Hematopoietic multipotent progenitor cell treated with erythropoietin and hydrocortisone succinate and interleukin-3 and kit ligand, for 8 days (in vitro differentiated cells): Measurements from ENCODE around the gene PCSK2.

ENCODE experiments used
- DNase-seq: peaks from one replicate; pipeline ENCODE4 v3.0.0-alpha.2; 2015

Gene PCSK2

DNA sequence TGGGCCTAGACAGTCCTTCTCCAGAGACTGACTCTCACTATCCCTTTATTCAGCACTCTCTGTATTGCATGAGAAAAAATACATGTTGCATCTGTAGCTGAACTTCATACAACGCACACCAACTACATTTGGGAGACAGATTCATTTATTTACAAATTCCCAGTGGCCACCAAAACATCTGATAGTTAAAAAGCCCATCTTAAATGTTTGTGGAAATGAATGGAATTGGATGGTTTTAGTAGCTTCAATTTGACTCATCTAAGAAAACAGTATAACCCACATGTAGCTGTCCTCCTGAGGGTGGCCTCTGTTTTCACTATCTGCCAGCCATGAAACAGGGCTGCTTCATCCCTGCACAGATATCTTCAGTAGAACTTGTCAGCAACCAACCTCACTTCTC, 116.3 kb downstream of the PCSK2 start:
- no peak for DNase-seq

DNA sequence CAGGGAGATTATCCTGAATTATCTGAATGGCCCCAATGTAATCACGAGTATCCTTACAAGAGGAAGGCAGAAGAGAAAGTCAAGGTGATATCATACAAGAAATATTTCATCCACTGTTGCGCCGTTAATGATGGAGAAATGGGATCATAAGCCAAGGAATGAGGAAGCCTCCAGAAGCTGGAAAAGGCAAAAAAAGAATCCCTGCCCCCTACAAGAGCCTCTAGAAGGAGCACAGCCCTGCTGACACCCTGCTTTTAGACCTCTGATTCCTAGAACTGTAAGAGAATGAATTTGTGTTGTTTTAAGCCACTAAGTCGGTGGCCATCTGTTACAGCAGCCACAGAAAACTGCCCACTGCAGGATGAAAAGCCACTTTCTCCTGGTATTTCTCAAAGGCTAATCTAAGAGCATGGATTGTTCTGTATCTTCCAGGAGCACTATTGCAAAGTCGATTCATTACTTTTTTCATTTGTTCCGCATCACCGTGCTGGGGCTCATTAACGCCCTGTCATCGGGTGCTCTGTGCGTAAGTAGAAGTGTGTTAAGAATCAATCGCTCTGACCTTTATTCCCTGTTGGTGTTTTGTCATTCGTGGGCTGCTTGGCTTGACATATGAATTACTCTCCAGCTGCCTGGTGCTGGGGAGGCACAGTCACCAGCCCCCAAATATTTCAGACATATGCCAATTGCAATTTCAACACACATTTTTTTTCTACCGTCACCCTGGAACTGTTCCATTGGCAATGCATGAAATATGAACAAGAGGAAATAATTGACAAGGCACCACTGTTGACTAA, 117.0 kb downstream of the PCSK2 start:
- DNase-seq, result no peak

DNA sequence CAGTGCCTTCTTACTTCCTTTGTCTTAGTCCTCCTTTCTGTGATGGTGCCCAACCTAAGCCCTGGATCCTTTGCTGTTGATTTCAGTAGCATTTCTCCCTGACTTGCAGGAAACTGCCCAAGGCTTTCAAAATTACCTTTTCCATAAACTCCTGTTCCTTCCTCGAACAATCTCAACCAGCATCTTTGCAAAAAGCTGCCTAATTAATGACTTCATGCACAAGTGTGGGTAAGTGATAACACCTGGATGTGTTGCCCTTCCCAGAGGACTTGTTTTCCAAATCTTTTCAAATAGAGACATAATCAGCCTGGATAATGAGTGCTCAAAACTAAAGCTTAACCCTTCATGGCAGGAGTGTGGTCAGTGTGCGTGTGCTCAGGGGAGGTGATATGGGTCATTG, 118.0 kb downstream of the PCSK2 start:
- no peak for DNase-seq

DNA sequence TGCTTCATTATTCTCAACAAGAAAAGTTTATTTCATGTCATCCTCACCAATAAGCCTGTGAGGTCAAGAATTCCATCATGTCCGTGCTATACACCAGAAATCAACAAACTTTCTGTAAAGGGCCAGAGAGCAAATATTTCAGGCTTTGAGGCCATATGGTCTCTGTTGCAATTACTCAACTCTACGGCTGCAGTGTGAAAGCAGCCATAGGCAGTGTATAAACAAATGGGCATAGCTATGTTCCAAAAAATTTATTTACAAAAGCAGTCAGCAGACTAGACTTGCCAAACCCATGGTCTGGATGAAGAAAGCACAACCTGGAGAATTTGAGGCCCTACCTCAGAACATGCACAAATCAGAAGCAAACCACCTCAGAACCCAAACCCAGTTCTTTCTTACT, 118.5 kb downstream of the PCSK2 start:
- no peak for DNase-seq

DNA sequence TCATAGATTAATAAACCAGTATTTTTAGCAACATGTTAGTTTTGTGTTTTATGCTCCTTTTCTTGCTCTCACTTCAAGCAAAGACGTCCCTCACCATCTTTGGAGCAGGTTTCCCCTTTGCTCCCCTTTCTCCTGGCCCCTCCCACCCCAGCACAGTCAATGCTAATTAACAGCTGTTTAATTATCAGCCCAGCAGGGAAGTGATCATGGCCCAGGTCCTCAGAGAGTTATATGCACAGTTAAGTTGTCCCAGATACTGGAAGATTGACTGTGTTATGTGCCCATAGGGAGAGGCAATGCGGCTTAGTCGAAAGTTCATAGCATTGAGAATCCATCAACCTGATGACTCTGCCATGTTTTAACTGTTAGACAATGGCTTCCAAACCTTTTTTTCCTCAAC, 123.5 kb downstream of the PCSK2 start:
- no peak for DNase-seq

DNA sequence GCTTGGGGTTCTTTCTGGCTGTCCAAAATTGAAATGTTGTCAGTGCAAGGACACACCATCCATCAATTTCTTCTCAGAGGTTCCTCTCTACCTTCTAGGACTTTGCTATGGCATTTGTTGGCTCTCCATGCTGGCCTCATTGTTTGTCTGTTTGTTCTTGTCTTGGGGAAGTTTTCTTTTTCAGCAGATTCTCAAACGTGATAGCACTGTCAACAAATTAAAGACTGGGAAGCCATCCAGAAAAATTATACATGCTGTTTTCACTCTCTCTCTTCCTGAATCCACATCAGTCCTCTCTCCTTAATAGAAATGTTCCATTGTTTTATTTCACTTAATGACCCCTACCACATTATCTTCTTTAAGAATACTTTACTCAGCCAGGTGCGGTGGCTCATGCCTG, 130.4 kb downstream of the PCSK2 start:
- DNase-seq, result no peak

DNA sequence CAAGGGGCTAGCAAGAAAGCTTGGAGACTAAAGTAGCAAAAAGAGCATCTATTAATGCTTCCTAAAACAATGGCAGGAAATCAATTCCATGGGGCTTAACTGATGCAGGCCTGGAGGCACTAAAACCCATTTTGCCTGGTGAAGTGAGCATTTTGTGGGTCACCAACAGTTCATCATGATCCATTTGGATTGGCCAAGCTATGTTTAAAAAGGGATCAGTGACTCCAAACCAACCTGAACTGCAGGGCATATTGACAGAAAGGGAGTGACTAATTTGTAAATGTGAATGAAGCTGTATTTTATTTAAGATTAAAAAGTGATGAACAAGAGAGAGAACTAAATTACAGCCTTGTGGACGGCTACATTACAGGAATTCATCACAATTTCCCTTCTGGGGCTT, 132.0 kb downstream of the PCSK2 start:
- DNase-seq, result no peak

DNA sequence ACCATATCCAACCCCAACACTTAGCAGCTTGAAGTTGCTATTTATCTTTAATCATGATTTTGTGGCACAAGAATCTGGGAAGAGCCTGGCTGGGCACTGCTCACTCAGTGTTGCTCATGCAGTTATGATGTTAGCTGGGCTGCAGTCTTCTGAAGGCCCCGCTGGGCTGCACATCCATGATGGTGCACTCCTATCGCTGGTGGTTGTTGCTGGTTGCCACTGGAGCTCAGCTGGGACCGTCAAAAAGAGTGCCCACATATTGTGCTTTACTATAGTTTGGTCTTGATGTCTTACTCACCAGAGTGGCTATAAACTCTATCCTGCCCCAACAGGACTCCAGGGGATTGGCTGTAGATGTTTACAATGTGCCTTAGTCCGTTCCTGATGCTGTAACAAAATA, 137.8 kb downstream of the PCSK2 start:
- DNase-seq, result no peak

DNA sequence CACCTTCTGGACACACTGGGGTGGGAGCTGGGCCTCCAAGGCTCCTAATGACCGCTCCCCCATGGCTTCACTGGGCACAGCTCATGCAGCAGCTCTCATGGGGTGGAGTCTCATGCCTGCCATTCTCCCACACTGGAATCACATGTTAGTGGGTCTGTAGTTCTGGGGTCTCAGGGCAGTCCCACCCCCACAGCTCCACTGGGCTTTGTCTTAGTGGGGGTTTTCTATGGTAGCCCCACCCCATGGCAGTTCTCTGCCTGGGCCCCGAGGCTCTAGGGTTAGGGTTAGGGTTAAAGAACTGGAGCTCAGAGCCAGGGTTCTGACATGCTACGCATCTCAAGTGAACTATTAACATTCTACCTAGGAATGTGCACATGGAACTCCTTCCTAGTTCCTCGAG, 139.0 kb downstream of the PCSK2 start:
- DNase-seq, result no peak

DNA sequence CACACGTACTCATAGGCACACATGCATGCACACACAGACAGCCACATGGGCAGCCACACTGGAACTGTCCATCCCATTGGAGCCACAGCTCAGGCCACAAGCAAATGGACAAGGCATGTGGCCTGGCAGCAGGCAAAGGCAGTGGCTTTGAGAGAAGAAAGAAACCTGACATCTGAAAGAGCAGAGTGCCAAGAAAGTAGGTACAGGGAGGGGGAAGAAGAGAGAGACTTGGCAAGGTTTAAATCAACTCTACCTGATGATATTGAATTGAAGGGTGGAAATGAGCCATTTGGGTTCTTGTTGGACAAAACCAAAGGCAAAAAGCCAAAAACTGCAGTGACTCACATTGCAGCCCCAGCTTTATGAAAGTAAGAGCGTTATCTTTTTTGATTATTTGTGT, 142.7 kb downstream of the PCSK2 start:
- DNase-seq, result no peak

DNA sequence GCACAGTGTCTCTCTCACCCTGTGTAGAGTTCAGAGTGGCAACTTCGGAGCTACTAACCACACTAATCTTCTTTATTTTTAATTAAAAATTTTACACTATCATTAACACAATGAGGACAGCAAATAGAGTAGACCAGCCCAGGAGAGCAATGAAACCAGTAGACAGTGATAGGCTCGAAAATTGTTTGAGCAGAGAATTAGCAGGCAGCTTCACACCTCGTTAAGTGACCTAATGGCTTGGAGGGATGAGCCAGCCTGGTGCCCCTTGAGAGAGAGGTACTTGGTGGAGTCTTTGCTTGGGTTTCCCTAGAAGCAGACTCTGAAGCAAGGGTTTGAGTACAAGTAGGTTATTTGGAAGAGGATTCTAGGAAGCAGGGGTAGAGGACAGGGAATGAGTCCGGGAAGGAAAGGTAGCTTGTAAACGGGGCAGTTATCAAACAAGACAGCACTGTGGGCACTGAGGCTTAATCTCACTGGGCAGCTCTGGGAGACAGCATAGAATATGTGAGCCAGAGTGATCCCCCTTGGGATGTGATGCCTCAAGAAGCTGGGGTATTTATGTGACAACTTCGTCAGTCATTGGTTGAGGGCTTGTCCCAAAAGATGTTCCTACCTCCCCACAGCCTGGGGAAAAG, 146.1 kb downstream of the PCSK2 start:
- no peak for DNase-seq

DNA sequence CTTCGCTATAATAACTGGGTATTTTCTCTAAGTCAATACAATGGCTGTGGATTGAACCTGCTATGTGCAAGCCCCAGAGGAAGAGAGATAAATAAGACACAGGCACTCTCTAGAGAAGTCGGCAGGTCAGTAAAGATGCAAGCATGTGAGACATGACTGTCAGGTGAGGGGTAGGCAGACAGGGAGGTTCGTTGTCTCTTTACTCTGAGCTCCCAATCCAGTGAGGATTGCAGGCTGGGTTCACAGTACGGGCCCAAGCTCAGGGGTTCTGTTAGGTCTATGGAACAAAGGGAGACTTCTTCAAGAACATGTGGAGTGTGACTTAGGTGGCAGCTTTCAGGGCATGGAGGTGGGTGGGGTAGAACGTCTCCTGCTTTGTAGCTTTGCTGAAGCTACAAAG, 147.2 kb downstream of the PCSK2 start:
- no peak for DNase-seq

DNA sequence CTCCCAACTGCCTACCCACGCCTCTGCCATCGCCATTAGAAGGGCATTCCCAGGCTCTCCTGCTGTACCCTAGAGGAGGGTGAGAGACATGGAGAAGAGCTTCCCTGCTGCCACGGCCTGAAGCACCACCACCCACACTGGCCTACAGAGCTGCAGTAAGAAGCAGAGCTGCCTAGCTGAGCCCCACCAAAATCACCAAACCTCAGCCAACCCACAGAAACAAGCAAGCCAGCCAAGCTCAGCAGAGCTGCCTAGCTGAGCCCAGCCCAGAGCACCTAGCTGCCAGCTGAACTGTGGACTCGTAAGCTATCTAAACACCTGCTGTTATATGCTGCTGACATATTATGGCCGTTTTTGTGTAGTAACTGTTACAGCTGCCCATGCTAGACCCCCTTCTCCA, 149.2 kb downstream of the PCSK2 start:
- DNase-seq, result no peak

DNA sequence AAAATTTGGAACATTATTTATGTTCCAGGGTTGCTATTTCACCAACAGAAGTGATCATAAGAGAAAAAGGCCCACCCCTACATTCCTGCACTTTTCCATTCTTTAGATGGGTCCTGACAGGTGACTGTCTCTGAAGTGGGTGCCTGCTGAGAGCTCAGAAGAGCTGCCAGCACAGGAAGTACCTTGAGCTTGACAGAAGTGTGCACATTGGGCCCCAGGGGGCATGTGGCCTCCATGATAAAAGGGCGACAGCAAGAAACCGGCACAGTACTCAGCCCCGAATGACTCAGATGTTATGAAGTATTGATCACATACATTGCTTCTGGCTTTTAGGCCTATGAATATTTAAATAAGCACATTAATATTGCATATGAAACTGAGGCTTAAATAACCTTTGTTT, 150.4 kb downstream of the PCSK2 start:
- DNase-seq, result no peak

DNA sequence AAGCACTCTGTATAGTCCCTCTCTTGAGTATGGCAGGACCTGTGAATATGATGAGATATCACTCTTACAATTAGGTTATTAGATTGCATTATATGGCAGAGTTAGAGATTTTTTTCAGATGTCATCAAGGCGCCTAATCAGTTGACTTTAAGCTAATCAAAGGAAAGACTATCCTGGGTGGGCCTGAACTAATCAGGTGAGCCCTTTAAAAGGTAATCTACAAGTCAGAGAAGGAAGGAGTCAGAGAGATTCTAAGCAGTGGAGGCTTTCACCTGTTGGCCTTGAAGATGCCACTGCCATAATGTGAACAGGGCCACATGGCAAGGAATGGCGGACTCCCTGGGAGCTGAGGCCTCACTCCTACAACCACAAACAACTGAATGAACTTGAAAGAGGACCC, 152.8 kb downstream of the PCSK2 start:
- DNase-seq, result no peak

DNA sequence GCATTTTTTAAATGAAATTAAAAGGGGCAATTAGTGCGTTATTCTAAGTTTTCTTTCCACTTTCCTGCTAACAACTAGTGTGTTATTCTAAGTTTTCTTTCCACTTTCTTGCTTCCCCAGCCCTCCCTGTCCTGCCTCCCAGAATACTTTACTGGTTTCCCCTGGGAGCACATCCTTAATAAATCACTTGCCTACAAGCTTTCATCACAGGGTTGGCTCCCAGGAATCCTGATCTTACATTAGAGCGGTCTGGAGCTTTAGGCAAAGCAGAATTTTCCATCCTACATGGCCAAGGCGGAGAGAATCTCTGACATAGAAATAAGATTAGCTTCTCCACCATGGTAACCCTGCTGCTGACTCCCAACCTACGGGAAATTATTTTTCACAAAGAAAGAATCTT, 154.0 kb downstream of the PCSK2 start:
- DNase-seq, result no peak

DNA sequence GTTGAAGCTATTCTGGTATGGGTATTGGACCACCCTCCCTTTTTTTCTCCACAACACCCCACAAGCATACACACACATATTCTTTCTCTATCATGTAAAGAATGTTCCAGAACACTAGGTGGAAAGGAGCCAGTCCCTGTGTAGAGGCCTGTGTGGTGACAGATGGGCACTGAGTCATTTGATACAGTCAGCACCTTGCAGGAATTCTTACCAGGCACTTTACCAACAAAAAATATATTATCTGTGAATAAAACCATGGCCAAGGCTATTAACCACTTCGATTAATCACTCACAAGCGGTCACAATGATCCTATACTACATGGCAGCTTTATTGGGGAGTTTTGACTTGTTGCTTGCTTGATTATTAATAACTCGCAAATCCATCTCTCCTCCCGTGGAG, 154.9 kb downstream of the PCSK2 start:
- no peak for DNase-seq

DNA sequence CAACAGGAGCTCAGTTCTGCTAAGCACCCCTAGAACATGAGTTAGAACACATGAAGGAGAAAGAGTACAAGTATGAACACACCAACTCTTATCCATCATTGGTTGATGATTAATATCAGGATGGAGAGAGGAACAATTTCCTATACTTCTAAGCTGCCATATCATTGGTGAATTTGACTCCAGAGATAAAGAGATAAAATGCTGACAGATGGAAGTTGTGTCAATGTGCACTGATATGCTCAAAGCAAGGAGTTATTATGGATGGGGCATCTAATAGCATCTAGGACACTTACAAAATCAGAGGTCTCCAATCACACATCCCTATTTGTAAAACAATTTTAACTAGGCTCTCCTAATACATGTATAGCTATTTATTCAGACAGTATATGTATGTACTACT, 159.0 kb downstream of the PCSK2 start:
- no peak for DNase-seq

DNA sequence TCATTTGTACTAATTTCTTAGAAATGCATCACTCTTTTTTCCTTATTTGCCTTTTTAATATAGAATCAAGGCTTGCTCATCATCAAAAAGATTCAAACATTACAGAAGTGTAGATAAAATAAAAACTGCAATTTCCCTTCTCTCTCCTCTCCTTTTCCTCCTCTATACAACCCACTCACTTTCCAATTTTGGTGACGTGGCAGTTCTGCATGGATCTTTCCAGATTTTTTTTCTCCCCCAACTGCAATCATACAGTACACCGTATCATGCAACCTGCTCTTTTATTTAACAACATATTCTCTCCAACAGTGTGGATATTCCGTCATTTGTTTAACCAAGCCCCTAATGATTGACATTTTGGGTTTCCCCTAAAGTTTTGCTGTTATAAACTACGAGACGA, 163.8 kb downstream of the PCSK2 start:
- DNase-seq, result no peak

DNA sequence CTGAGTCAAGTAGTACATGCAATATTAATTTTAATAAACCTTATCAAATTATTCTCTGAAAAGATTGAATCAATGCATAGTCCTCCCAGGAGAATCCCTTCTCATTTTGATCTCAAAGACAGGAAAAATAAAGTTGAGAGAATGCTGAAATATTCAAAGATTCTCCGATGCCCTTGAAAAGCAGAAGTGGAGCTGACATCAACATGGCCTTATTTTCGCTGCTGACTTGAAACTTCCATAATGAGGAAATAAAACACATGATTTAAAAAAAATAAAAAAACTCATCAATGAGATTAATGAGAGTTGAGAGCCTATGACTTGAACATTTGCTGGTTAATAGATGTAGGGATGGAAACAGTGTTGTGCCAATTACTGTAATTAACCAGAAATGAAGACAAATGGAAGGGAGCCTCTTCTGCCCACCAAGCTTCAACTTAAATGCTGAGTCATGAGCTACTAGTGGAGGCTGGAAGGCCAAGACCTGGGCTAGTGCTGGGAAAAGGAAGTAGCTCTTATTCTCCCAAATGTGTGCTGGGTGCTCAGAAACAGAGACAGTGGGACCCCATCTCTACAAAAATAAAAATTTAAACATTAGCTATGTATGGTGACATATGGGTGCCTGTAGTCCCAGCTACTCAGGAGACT, 164.4 kb downstream of the PCSK2 start:
- DNase-seq, result no peak

DNA sequence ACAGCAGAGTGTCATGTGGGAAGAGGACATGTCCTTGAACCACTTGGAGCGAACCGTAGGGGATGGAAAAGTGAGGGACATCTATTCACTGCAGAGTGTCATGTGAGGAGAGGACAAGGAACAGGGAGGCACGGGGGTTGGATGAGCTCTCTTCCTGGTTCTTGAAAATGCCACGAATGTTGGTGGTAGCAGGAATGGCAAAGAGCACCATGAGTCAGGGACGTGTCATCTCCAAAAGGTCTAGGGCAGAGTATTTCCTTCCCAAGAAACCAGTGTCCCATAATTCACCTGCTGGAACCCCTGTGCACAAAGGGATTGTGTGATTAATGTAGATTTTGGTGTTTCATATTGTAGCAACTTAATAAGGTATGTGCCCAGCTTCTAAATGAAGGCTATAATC, 167.6 kb downstream of the PCSK2 start:
- no peak for DNase-seq

DNA sequence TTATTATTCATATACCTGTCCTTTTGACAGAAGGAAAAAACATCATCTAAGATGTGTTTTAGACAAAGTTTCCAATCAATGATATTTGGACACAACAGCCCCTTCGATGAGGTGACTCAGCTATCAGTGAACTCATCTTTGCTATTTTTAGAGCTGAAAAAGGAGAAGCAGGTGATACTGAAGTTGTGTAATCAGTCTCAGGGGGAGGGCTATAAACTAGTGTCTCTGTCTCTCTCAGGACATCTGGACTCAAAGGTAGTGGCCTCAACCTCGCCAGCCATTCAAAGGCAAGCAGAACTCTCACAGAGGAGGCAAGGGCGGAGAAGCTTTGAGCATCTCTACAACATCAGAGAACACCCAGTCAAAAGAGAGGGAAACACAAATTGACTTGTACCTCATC, 168.9 kb downstream of the PCSK2 start:
- no peak for DNase-seq

DNA sequence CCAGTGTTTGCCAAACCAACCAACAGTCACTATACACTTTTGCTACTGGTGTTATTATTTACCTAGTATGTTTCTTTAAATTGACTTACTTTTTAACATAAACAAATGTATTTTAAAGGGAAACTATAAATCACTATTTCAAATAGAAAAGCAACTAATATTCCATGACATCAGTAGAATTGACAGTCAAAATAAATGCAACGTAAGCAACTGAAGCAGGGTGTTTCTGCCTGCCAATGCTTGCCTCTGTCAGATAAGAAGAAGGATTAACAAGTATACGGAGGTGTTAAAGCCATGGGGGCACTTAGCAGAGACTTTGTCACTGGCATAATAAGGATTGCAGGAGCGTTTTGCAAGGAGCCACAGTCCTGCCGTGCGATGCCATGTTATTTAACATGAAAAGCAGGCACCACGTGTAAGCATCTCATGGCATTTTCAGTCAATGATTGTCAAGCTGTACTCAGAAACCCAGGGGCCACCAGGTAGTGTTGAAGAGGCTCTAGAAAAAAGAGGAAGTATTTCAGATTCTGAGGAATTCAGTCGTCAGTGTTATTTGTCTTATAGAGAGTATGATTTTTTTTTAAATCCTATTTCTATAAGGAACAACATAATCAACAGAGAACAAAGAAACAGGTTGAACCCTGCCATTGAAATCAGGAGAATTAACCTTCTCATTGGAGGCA, 172.6 kb downstream of the PCSK2 start:
- no peak for DNase-seq

DNA sequence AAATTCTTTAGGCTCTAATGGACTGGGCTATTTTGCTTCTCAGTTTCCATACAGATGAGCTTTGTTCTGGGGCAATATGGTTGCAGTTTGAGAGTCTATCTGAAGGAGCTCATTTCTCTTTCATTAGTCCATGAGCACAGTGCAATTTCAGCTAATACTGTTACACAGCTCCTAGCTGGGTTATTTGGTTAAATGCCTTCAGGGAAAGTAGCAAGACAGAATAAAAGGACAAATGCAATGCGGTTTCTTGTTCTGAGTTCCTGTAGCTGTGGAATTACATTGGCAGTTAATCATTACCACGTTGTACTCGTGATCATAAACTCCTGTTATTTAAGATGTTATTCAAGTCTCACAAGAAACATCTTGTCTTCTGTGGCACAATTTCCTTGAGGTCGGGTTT, 176.6 kb downstream of the PCSK2 start:
- DNase-seq, result no peak
